Measurements from ENCODE around the gene AP1B1. TPM values are rescaled to one million over a fixed set of nuclear protein-coding genes. Genes with fewer than 3 reads are reported as not detected.

Gene AP1B1
- total and polyA plus RNA-seq, 2 donors (not counting 1 experiment from before 2014, with no cell fraction given), result 139 to 174 TPM

DNA sequence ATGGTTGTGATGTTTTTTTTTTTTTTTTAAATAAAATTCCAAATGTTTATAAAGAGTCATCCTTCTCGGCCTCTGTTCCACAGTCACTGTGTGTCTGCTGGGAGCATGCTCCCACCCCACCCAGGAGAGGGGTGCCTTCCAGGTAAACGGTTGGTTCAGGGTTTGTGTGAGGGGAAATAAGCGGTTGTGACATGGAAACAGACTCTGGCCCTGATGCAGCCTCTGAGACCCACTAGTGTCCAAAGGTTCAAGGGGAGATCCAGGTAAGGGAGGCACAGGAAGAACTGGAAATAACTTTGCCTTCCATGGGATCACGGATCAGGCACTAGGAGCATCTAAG lies 87.9 kb downstream of the AP1B1 start:
- ATAC-seq (ENCODE audit: low read depth) (no peak), DNase-seq (no peak)
- Histone ChIP-seq H3K79me2 (ENCODE audit: control insufficient read depth, insufficient read depth, low read length) (no peaks in the 10 kb centered on the region), H3K9me3 (ENCODE audit: control extremely low read depth in 1 of 3, control insufficient read depth in 2 of 3, insufficient read depth in 1 of 3, low read length in 2 of 3) (no peaks in the 10 kb centered on the region), H3K4me1 (ENCODE audit: control insufficient read depth in 2 of 2, insufficient read depth in 2 of 2, low read length in 2 of 2) (no peaks in the 10 kb centered on the region), H3K36me3 (replicated peaks in 1 of 2; ENCODE audit: control extremely low read depth in 1 of 2, control insufficient read depth in 1 of 2, extremely low read depth in 1 of 2, insufficient read depth in 2 of 2, low read length in 1 of 2) (peaks cover 9 to 47% of the 10 kb centered on the region in 2 experiments), H3K27me3 (replicated peaks in 1 of 4; ENCODE audit: control extremely low read depth in 1 of 4, control insufficient read depth in 3 of 4, insufficient read depth in 4 of 4, low read length in 3 of 4) (peaks cover 0 to 4% (median 3%) of the 10 kb centered on the region in 4 experiments), H3K4me2 (replicated peaks; ENCODE audit: low read depth, low read length, poor library complexity, severe bottlenecking) (no peak overlapping the region), H3K9ac (ENCODE audit: low read length) (no peak overlapping the region), H3K4me3 (ENCODE audit: control extremely low read depth in 1 of 5, extremely low read depth in 1 of 5, insufficient read depth in 1 of 5, low read depth in 2 of 5, low read length in 4 of 5) (no peak overlapping the region), H3K27ac (ENCODE audit: low read length in 2 of 2) (no peak overlapping the region), H4K20me1 (ENCODE audit: control insufficient read depth, insufficient read depth, low read length, poor library complexity, severe bottlenecking) (peaks cover 37% of the 10 kb centered on the region), H2AFZ (ENCODE audit: insufficient read depth, low read depth, low read length, poor library complexity, severe bottlenecking) (no peak overlapping the region)
- no peak overlapping the region for H3K4me3 Mint-ChIP-seq
- no peak overlapping the region for H3K27ac Mint-ChIP-seq
- H3K4me1 Mint-ChIP-seq, result peaks cover 6% of the 10 kb centered on the region
- intact Hi-C loops (cut with micrococcal nuclease), result no loop called here
- peaks cover 9% of the 10 kb centered on the region for H3K27me3 Mint-ChIP-seq
- WGBS (ENCODE audit: insufficient coverage), result 78% methylated on average over 3 of the region's 4 CpGs
- TF ChIP-seq EZH2 (IDR thresholded peaks at IDR 0.05; ENCODE audit: borderline replicate concordance, insufficient read depth, low read depth, low read length, poor library complexity, severe bottlenecking), result no peak
- TF ChIP-seq, protein P1, sequence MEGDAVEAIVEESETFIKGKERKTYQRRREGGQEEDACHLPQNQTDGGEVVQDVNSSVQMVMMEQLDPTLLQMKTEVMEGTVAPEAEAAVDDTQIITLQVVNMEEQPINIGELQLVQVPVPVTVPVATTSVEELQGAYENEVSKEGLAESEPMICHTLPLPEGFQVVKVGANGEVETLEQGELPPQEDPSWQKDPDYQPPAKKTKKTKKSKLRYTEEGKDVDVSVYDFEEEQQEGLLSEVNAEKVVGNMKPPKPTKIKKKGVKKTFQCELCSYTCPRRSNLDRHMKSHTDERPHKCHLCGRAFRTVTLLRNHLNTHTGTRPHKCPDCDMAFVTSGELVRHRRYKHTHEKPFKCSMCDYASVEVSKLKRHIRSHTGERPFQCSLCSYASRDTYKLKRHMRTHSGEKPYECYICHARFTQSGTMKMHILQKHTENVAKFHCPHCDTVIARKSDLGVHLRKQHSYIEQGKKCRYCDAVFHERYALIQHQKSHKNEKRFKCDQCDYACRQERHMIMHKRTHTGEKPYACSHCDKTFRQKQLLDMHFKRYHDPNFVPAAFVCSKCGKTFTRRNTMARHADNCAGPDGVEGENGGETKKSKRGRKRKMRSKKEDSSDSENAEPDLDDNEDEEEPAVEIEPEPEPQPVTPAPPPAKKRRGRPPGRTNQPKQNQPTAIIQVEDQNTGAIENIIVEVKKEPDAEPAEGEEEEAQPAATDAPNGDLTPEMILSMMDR (IDR thresholded peaks at IDR 0.05), result no peak
- H3K9me3 Mint-ChIP-seq (ENCODE audit: insufficient read depth), result no peaks in the 10 kb centered on the region
- ChIA-PET CTCF (no interaction called here), POLR2A (no interaction called here)

DNA sequence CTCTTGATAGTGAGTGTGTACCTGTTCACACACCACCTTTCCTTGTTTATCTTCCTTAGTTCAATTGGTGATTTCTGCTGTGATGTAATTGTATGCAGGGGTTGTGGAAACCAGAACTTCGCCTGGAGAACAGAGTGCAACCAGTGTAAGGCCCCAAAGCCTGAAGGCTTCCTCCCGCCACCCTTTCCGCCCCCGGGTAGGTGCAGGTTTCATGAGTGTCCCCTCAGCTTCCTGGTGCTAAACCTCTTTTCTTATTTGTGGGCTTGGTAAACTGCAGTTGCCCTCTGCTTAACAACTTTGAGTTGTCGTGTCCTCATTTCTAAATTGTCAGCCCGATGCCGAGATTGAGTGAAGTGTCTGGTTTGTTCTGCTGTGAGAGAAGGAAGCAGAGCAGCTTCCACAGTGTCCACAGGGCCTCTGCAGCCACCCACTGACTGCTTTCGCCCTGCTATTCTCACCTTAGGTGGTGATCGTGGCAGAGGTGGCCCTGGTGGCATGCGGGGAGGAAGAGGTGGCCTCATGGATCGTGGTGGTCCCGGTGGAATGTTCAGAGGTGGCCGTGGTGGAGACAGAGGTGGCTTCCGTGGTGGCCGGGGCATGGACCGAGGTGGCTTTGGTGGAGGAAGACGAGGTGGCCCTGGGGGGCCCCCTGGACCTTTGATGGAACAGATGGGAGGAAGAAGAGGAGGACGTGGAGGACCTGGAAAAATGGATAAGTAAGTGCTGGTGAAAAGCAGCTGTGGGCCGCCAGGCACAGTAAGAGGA lies 89.1 kb downstream of the AP1B1 start:
- WGBS (ENCODE audit: insufficient coverage), result 92% methylated on average over 11 of the region's 19 CpGs
- no peak overlapping the region for H3K4me2 ChIP-seq (replicated peaks; ENCODE audit: low read depth, low read length, poor library complexity, severe bottlenecking)
- peaks cover 44% of the 10 kb centered on the region for H4K20me1 ChIP-seq (ENCODE audit: control insufficient read depth, insufficient read depth, low read length, poor library complexity, severe bottlenecking)
- H3K36me3 ChIP-seq (replicated peaks in 1 of 2; ENCODE audit: control extremely low read depth in 1 of 2, control insufficient read depth in 1 of 2, extremely low read depth in 1 of 2, insufficient read depth in 2 of 2, low read length in 1 of 2), result peaks cover 9 to 58% of the 10 kb centered on the region in 2 experiments
- CTCF ChIA-PET, result no interaction called here
- POLR2A ChIA-PET, result no interaction called here
- TF ChIP-seq EZH2 (IDR thresholded peaks at IDR 0.05; ENCODE audit: borderline replicate concordance, insufficient read depth, low read depth, low read length, poor library complexity, severe bottlenecking), result no peak
- TF ChIP-seq, protein P1 (IDR thresholded peaks at IDR 0.05), result no peak
- H3K4me1 Mint-ChIP-seq, result peaks cover 5% of the 10 kb centered on the region
- intact Hi-C loops (cut with micrococcal nuclease), result no loop called here
- ATAC-seq (ENCODE audit: low read depth) (no peak), DNase-seq (no peak)
- H3K27ac ChIP-seq (ENCODE audit: low read length in 2 of 2), result no peak overlapping the region
- H2AFZ ChIP-seq (ENCODE audit: insufficient read depth, low read depth, low read length, poor library complexity, severe bottlenecking), result no peak overlapping the region
- H3K4me3 ChIP-seq (ENCODE audit: control extremely low read depth in 1 of 5, extremely low read depth in 1 of 5, insufficient read depth in 1 of 5, low read depth in 2 of 5, low read length in 4 of 5), result no peak overlapping the region
- H3K27ac Mint-ChIP-seq, result no peak overlapping the region
- H3K4me3 Mint-ChIP-seq, result no peak overlapping the region
- H3K79me2 ChIP-seq (ENCODE audit: control insufficient read depth, insufficient read depth, low read length), result no peaks in the 10 kb centered on the region
- no peak overlapping the region for H3K9ac ChIP-seq (ENCODE audit: low read length)
- peaks cover 2% of the 10 kb centered on the region for H3K27me3 Mint-ChIP-seq
- H3K9me3 ChIP-seq (ENCODE audit: control extremely low read depth in 1 of 3, control insufficient read depth in 2 of 3, insufficient read depth in 1 of 3, low read length in 2 of 3), result no peaks in the 10 kb centered on the region
- no peaks in the 10 kb centered on the region for H3K9me3 Mint-ChIP-seq (ENCODE audit: insufficient read depth)
- H3K27me3 ChIP-seq (replicated peaks in 1 of 4; ENCODE audit: control extremely low read depth in 1 of 4, control insufficient read depth in 3 of 4, insufficient read depth in 4 of 4, low read length in 3 of 4), result no peaks in the 10 kb centered on the region
- no peaks in the 10 kb centered on the region for H3K4me1 ChIP-seq (ENCODE audit: control insufficient read depth in 2 of 2, insufficient read depth in 2 of 2, low read length in 2 of 2)

Measured in B cell (primary cell).